Fibroblast of the conjunctiva (primary cell): ENCODE results near the gene TFAP2E.

Experiments used
- DNase-seq: peaks from one replicate; pipeline ENCODE4 v3.0.0-alpha.2; 2010; ENCODE audit warnings: low read depth

Gene TFAP2E

DNA sequence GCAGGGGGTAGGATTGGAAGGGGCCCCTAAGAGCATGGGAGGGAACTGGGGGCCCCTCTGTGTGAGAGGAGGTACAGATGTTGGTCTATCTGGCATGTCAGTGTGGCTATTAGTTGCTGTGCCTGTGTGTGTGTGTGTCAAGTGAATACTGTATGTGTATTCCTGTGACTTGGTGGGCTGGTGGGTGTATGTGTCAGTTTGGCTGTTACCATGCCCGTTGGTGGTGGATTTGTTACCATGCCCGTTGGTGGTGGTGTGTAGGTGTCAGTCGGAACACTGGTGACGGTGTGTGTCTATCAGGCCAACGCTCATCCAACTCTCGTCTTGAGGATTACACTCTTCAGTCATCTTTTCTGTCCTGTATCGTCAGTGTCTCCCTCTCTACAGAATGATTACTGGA lies 22.6 kb downstream of the TFAP2E start:
- DNase-seq, result no peak

DNA sequence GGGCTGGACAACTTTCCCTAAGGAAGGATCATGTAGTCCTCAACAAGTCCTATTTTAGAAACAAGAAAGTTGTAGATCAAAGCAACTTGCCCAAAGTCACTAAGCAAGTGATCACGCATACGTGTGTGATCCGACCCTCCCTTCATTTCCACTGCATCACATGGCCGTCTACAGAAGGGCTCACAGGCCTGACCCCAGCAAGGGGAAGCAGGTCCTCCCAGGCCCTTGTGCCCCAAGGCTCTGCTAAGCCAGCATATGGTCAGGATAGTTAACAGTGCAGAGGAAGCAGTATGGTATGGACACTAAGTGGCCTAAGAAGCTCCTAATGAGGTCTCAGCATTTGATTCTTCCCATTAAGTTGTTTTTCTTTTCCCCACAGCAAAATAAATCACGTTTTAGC lies 24.8 kb downstream of the TFAP2E start:
- no peak for DNase-seq

DNA sequence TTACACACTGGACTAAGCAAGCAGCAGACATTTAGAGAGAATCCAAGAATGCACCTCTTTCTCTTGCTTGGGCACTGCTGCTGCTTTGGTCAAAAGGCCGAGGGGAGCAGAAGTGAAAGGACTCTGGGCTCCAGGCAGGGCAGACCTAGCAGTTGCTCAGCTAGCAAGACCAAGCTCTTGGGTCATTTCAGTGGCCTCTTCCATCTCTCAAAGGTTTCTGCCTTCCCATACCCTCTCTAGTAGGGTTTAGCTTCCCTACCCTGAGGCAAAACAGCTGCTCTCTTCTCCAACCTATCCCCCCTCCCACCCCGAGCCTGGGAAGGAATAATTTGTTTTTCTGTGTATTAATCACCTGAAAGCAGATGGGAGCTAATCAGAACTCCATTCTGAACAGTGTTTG lies 25.8 kb downstream of the TFAP2E start:
- DNase-seq, result no peak

DNA sequence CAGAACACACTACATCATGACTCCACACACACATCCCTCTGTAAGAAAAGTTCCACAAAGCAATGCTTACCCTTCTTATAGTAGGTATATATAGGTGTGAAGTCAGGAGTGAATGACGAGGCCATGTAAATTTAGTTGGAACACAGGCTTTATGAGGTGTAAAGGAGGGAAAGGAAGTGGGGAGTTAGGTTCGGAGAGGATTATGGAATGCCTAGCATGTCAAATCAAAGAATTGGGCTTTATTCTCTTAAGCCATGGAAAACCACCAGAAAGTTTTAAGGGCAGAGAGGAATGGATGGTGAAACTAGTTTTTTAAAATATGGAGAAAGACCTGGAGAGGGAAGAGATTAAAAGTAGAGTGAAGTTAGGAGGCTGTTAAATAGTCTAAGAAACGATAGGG lies 26.3 kb downstream of the TFAP2E start:
- DNase-seq, result no peak

DNA sequence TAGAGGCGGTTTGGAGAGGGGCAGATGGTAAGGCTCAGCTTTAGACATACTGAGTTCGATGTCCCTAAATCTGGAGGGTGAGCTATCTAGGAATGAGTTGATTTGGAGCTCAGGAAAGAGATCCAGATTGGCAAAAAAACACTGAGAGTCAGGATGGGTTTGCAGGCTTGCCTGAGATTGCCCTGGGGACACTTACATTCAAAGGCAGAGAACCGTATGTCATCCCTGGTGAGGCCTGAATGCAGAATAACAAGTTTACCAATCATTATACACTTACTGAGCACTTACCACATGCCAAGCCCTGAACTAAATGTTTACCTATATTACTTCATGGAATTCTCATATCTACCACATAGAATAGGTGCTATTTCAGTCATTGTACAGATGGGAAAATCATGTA lies 27.5 kb downstream of the TFAP2E start:
- DNase-seq, result no peak

DNA sequence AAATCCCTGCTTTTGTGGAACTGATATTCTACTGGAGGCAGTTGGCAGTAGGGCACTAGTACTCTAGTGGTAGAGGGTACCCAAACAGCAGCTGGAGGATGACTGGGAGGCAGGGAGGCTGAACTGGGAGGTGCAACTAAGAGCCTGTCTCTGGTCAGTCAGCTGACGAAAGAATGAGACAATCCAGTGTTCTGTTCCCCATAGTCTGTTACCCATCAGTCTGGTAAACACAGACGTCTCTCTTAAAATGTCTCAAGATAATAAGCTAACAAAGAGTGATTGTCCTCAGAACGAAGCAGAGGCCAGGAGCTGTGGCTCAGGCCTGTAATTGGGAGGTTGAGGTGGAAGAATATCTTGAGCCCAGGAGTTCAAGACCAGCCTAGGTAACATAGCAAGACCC lies 30.4 kb downstream of the TFAP2E start:
- DNase-seq, result no peak

DNA sequence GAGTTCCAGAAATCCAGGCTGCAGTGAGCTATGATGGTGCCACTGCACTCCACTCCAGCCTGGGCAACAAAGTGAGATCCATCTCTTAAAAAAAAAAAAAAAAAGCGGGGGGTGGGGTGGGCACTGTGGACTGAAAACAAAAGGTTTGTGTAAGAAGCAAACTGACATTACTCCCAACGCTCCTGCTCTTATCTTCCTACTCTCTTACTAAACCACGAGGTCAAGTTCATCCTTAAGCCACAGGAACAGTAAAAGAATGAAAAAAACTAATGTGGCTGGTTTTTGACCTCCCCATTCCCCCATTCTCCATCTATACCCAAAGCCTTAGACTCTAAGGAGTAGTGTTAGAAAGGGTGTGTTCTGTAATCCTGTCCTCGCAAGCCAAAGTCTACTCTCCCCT lies 30.8 kb downstream of the TFAP2E start:
- DNase-seq, result no peak

DNA sequence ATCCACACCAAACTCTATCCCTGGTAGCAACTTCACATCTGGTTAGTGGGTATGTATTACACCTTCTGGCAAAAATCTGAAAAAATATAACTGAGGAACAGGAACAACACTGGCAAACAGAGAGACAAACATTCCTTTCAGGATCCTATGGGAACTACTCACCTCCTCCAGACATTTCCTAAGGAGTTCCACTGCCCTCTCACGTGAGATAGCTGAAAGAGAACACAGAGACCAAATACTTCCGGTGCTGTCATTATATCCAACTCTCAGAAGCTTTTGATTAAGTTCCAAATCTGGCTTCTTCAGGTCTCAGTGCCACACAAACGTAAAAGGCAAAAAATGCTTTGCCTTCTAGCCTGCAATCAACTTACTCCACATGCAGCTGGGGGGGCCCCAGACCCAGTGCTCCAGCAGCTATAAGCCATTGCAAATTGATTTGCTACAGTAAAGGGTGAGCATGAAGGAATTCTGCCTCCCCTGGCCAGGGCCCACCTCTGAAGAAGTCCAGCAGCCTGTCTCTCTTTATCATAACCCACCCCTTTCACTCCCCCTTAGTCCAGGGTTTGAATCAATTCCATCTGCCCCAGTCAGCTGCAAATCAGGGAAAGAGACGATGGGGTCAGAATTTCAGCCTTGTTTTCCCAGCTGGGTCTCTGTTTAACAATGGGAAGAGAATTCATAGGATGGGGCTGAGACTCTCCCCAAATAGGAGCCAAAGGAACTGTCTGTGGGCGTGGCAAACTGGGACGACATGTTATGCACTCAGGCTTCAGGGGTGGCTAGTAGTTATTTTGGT lies 32.2 kb downstream of the TFAP2E start:
- DNase-seq, result no peak

DNA sequence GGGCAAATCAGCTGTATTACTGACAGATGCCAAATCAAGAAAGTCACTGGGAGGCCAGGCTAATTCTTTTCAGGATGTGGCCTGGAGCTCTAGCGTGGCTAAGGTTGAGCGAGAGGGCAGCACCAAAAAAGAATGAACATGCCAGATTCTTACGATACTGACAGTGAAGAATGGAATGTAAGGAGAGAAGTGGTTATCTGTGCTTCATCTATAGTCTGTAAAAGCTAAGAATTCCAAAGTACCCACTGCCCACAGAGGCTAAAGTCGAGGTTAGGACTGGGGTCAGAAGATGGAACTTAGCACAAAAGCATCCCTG lies 32.7 kb downstream of the TFAP2E start:
- DNase-seq, result no peak

DNA sequence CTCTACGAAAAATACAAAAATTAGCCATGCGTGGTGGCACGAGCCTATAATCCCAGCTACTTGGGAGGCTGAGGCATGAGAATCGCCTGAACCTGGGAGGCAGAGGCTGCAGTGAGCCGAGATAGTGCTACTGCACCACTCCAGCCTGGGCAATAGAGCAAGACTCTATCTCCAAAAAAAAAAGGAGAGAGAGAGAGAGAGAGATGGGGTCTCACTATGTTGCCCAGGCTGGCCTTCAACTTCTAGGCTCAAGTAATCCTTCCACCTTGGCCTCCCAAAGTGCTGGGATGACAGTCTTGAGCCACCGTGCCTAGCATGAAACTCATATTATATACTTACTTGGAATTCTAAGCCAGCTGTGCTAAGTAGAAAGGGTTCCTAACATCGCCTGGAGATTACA lies 38.5 kb downstream of the TFAP2E start:
- no peak for DNase-seq

DNA sequence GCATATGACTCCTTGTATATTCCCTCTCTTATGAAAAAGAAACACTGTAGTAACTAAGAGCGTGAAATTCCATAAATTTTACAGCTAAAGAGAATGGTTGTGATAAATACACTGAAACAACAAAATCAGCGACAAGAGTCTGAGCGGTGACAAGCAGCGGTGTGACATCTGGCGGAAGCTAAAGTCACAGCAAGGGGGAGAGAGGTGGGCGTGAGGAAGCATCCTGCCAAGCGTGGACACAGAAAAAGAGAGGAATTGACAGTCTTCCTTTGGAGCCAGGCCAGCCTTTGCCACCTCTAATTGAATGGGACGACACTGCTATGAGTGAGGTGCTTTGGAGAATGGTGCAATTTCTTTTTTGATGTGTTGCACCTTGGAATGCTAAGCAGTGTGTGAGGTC lies 42.3 kb downstream of the TFAP2E start:
- no peak for DNase-seq

DNA sequence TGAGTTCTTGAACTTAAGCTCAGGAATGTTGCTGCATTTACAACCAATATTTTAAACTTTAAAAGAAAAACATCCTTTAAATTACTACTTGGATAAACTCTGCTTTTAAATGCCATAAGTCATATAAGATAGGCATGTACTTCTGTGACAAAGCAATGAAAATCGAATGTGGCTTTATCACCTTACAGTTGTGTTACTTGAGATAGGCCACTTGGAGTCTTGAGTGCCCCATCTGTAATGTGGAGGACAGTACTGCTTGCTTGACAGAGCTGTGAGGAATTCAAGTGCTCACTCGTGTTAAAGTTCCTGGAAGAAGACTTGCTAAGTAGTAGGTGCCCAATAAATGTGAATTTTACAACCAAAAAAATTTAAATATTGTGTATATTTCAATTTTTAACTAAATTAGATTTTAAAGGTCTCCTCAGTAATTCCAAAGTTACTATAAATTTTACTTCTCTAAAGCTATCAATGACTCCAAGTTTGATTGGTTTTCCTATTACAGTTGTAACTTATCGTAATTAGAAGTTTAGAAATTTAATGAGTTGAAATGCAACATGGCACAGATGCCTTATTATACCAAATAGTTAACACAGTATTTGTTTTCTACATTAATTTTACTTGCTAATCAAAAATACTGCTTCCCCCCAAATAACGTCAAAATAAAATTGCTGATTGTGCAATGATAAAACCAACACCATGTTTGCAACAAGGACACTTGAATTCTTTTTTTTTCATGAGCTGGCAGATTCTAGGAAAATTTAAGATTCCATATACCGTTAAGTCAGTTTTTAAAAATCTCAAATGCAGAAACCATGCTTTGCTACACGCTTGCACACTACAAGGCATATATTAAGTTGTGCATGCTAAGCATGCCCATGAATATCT lies 46.4 kb downstream of the TFAP2E start:
- DNase-seq, result no peak

DNA sequence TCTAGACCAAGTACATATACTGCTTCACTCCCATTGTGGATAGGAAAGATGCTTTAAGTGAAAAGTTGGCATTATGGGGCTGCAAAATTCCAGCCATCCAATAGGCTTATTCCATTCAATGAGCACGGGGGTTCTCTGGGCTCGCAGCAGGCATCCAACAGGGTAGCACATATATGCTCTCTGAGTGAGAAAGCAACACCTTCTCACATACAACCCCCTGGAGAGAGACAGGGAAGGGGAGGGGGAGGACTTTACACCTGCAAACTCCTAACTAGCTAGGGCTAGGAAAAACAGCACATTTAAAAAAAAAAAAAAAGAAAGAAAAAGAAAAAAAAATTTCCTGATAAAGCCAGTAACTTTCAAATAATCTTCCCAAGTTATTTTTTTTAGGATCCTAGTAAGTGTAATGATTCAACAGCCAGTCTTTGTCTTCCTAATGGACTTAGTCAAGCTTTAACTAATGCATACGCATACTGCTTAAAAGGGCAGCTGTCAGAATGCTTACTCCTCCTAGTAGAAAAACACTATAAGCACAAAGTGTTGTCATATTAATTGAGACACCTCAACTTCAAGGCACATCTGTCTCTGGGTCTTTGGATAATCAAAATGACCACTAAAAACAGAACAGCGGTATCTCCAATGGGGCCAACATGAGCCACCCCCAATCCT lies 49.5 kb downstream of the TFAP2E start:
- no peak for DNase-seq

DNA sequence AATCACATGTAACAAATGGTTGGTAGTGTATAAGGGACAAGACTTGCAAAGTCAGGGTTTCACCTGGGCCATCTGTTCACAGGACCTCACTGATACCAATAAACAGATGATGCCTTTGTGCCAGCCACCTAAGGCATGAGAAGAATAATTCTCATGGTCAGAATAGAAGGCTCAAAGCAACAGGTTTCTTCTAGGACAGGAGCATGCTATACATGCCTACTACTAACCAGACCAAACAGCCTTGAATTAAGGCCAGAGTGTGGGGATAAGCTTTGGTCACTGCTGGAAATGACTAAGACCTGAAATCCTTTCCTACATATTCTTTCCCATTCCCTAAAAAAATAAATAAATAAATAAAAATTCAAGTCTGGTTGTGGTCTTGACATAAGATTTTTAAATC lies 50.7 kb downstream of the TFAP2E start:
- no peak for DNase-seq

DNA sequence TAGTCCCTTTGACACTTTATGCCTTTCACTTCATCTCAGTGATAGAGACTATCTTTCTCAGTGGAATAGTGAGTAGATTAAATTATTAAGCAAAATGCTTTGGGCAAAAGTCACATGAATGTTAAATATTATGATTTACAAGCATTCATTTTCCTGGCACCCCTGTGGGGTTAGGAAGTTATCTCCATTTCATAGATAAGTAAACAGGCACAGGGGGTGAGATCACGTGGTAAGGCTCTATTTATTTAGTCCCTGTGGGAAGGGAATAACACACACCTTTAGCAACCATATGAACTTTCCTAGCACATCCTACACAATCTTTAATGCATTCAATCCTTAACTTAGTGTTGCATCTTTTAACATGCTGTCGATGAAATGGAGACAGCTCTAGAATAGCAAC lies 55.9 kb downstream of the TFAP2E start:
- DNase-seq, result no peak

DNA sequence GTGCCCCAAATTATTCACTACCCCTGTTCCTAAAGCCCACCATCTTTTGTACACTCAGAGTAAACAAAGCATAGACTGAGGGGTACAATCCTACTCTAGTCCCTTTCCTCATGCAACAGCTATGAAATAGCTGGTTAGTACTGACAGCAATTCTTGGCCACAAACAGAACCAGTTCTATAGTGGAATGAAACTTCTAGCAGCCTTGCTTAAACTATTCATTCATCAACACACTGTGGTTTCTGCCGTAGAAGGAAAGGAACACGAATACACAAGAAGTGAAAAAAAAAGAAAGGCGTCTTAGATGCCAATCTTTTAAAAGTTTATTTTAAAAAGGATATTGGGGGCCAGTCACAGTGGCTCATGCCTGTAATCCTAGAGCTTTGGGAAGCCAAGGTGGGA lies 58.3 kb downstream of the TFAP2E start:
- no peak for DNase-seq

DNA sequence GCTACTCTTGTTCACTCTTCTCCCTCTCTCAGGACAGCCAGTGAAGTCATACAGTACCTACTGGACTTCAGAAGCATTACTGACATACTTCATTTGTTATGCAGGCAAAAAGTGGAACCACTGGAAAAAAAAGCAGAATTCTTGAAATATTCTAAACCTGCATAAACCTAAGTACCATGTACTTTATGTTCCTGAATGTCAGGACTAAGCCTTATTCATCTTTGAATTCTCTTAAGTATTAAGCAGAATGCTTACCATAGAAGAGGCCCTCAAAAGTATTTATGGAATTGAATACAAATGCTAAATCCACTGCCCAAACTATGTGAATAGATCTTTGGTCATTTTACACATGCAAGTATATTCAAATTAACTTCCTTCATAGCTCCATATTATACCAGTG lies 60.4 kb downstream of the TFAP2E start:
- DNase-seq, result no peak

DNA sequence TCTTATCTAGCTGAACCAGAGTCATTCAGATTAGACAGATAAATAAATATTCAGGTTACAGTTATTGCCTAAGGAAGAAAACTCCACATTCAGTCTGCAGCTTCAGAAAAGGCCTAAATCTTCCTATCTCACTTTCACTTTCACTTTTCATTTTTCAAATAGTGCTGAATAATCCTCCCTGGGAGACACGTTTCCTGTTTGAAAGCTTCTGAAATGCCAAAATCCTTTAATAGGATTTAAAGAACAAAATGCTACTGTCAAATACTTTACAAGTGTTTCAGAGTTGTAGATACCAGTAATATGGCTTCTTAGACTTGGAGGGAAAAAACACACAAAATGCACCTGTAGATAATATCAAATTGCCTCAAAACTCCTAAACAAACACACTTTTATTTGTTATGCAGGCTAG lies 64.3 kb downstream of the TFAP2E start:
- peak; percentile 10 for DNase-seq

DNA sequence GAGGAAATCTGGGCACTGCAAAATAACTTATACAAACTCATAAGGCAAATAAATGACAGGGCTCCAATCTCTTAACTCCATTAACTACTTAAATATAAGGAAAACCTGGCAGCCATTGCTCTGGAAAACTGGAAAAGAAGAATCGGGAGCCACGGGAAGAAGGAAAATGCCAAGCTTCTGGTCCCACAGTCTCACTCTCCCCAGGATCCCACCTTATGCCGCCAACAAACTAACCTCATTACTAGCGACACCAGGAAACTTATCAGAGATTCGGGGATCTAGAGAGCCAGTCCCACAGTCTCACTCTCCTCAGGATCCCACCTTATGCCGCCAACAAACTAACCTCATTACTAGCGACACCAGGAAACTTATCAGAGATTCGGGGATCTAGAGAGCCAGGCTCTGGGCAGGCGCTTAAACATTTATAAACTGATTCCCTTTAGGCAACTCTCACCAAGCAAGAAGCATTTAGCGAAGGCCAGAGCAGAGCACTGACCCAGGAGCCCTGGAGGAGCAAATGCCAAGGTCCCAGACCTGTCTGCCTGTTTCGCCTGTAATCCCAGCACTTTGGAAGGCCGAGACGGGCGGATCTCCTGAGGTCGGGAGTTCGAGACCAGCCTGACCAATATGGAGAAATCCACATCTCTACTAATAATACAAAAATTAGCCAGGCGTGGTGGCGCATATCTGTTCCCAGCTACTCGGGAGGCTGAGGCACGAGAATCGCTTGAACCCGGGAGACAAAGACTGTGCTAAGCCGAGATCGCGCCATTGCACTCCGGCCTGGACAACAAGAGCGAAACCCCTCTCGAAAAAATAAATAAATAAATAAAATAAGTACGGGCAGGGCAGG lies 67.5 kb downstream of the TFAP2E start:
- no peak for DNase-seq

DNA sequence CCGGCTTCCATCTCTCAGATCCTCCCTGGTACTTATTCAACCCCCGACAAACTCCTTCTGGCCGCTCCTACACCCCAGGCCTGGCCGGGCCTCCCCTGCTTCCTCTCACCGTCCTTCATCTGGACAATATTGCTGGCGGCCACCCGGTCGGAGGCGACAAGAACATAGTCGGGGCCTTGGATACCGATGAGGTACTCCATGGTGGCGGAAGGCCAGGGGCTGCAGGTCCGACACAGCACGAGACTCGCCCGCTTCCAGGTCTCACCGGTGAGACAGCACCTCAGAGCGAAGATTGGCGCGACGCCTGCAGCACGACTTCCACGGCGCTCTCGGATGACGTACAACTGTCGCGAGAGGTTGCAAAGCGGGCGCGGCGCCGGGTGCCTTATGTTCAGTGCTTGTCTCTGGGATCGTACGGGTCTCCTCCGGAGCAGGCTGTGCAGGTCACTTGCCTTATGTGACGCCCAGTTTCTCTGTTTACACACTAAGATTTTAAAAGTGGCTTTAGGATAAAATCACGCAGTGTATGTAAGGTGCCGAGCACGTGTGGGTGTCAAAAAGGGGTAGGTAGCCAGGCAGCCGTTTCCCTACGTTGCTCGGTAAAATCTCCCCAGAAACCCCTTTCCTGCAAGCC lies 68.2 kb downstream of the TFAP2E start, which contains the start of gene PSMB2:
PSMB2 (minus strand) TSS at position 294 of the 634 bp plus-strand sequence; CDS start at position 200, 94 bp downstream.
- DNase-seq, result peak; percentile 92

DNA sequence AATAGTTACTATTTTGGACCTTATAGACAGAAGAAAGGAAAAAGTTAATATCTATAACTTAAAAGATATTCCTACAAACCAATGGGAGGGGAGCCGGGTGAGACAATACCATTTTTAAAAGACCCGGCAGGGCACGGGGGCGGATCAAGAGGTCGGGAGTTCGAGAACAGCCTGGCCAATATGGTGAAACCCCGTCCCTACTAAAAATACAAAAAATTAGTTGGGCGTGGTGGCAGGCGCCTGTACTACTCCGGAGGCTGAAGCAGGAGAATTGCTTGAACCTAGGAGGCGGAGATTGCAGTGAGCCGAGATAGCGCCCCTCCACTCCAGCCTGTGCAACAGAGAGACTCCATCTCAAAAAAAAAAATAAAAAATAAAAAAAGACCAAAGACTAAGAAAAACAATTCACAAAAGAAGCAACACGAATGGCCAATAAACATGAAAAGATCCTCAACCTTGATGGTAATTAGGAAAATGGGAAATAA lies 69.4 kb downstream of the TFAP2E start:
- no peak for DNase-seq
